Gastroesophageal sphincter (tissue), 3 donors: ENCODE data around the gene COL25A1.

Experiments used
- CTCF ChIP-seq, 4 experiments: fragments of 200-600 bp in 2 of 4; fragments of 450-650 bp in 2 of 4; sonication (generic) in 1 of 4; IDR thresholded peaks; one replicate each; pipeline ENCODE4 v1.5.1; 2017 to 2019; ENCODE audit warnings: antibody characterized with exemption in 4 of 4, mild to moderate bottlenecking in 2 of 4, moderate library complexity in 2 of 4
- EP300 ChIP-seq: sonication (generic); formaldehyde crosslinking; IDR thresholded peaks from one replicate; pipeline ENCODE4 v1.6.1; 2017; ENCODE audit warnings: antibody characterized with exemption, mild to moderate bottlenecking
- POLR2A ChIP-seq, 2 donors: fragments of 450-650 bp; IDR thresholded peaks; one replicate each; pipeline ENCODE4 v1.6.1; 2017; ENCODE audit warnings: antibody characterized with exemption in 2 of 2, mild to moderate bottlenecking in 2 of 2, moderate library complexity in 1 of 2
- POLR2AphosphoS5 ChIP-seq: sonication (generic); formaldehyde crosslinking; IDR thresholded peaks from one replicate; pipeline ENCODE4 v1.6.1; 2017; ENCODE audit warnings: antibody characterized with exemption

GRCh38 chr4:108786351-108786750 is 516.1 kb downstream of the COL25A1 start:
- TF ChIP-seq CTCF (IDR thresholded peaks at IDR 0.05) (no peak), POLR2A (IDR thresholded peaks at IDR 0.05) (no peak), POLR2AphosphoS5 (no peak), EP300 (no peak)
